Transverse colon (tissue), 3 donors: ENCODE results near the gene TOPORS.
"Not testable (repeated sequence)": the region's sequence is repeated elsewhere in the genome, so short reads cannot be mapped to it uniquely, and the experiment has no call there.

Experiments used
- CTCF ChIP-seq, 5 experiments: fragments of 200-600 bp in 3 of 5; fragments of 450-650 bp in 2 of 5; sonication (generic) in 3 of 5; IDR thresholded peaks; 1 replicate in 2 of 5; 2 replicates in 3 of 5; pipeline ENCODE4 v1.5.1; 2016 to 2017; ENCODE audit warnings: antibody characterized with exemption in 5 of 5, inconsistent platforms in 3 of 5, mild to moderate bottlenecking in 2 of 5, moderate library complexity in 1 of 5
- POLR2A ChIP-seq: fragments of 450-650 bp; IDR thresholded peaks from one replicate; pipeline ENCODE4 v1.6.1; 2016; ENCODE audit warnings: antibody characterized with exemption, mild to moderate bottlenecking, moderate library complexity

GRCh38 chr9:32599021-32599420 lies 46.6 kb upstream of the TOPORS start:
- TF ChIP-seq CTCF (IDR thresholded peaks at IDR 0.05); POLR2A: not testable (repeated sequence)
